PFSK-1 (cell line): ENCODE data around the gene FRMPD1.

Experiments
- POLR2AphosphoS5 ChIP-seq: IDR thresholded peaks from 2 replicates; pipeline ENCODE4 v1.6.1; 2012; ENCODE audit warnings: low read depth, mild to moderate bottlenecking, control low read depth, low read length, moderate library complexity
- SIN3A ChIP-seq: IDR thresholded peaks from 2 replicates; pipeline ENCODE4 v1.6.1; 2012; ENCODE audit warnings: mild to moderate bottlenecking, low read length, moderate library complexity, borderline replicate concordance; ENCODE audit not compliant: insufficient read depth
- TF ChIP-seq, protein P1 (sequence below), 2 experiments: IDR thresholded peaks; 2 replicates each; pipeline versions ENCODE4 v1.6.1 to v1.8.0; 2011 to 2012; ENCODE audit warnings: low read depth in 2 of 2, low read length in 2 of 2, control low read depth in 1 of 2, inconsistent platforms in 1 of 2, mild to moderate bottlenecking in 1 of 2, moderate library complexity in 1 of 2; ENCODE audit not compliant: insufficient read depth in 1 of 2

DNA sequence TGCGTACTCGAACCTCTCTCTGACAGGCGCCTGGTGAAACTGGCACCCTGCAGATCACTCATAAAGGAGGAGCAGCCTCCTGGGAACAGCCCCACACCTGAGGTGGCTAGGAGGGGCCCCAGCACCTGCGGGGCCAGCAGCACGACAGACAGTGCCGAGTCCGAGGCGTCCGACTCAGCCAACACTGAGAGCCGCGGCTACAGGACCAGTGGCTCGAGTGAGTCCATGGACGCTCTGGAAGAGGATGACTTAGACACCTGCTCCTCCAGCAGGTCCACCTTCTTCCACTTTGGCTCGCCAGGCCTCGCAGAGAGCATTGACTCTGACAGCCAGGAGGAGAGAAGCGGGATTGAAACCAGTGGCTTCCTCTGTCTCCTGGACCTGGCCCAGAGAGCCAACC, 89.4 kb downstream of the FRMPD1 start:
- TF ChIP-seq POLR2AphosphoS5 (no peak), SIN3A (no peak)
- TF ChIP-seq, protein P1, sequence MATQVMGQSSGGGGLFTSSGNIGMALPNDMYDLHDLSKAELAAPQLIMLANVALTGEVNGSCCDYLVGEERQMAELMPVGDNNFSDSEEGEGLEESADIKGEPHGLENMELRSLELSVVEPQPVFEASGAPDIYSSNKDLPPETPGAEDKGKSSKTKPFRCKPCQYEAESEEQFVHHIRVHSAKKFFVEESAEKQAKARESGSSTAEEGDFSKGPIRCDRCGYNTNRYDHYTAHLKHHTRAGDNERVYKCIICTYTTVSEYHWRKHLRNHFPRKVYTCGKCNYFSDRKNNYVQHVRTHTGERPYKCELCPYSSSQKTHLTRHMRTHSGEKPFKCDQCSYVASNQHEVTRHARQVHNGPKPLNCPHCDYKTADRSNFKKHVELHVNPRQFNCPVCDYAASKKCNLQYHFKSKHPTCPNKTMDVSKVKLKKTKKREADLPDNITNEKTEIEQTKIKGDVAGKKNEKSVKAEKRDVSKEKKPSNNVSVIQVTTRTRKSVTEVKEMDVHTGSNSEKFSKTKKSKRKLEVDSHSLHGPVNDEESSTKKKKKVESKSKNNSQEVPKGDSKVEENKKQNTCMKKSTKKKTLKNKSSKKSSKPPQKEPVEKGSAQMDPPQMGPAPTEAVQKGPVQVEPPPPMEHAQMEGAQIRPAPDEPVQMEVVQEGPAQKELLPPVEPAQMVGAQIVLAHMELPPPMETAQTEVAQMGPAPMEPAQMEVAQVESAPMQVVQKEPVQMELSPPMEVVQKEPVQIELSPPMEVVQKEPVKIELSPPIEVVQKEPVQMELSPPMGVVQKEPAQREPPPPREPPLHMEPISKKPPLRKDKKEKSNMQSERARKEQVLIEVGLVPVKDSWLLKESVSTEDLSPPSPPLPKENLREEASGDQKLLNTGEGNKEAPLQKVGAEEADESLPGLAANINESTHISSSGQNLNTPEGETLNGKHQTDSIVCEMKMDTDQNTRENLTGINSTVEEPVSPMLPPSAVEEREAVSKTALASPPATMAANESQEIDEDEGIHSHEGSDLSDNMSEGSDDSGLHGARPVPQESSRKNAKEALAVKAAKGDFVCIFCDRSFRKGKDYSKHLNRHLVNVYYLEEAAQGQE (IDR thresholded peaks at IDR 0.05; ENCODE audit: insufficient read depth in 1 of 2, low read depth in 2 of 2, low read length in 2 of 2), result no peak
